KG1 (cell line): ENCODE results near the gene RBM39.

Source experiments
- DNase-seq: peaks from one replicate; lab custom pipeline; 2025; lab: John Stamatoyannopoulos, UW

The RBM39 gene

DNA sequence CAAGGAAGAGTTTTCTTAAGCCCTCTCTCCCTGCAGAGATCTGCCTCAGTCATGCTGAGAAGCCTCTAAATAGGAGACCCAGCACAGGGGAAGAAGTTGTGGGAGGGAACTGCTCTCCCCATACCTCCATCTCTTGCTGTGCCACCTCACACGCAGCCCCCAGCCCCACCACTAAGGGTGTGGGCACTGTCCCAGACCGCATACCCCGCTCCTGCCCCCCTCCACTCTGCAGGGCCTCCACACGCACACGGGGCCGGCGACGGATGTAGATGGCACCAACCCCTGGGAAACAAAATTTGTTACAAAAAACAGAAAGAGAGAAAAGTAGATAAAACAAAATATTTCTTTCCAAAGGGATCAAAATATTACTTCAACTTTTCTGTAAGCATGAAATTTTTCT, 67.1 kb downstream of the RBM39 start:
- DNase-seq = no peak

DNA sequence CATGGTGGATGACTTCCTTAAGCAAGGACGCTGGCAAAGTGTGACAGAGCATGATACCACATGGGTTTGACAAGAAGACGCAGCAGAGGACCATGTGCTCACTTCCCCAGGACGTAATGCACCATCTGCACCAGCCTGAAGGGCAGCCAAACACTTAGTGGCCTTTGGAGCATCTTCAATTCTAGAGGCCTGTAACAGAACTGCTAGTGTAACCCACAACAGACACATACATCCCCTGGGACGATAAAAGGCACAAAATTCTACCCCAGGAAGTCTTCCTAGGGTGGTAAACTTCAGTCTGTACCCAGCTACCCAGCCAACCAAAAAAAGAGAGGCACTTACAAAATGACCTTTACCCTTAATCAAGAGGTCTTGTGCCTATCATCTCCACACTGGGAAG, 68.2 kb downstream of the RBM39 start:
- no peak for DNase-seq

DNA sequence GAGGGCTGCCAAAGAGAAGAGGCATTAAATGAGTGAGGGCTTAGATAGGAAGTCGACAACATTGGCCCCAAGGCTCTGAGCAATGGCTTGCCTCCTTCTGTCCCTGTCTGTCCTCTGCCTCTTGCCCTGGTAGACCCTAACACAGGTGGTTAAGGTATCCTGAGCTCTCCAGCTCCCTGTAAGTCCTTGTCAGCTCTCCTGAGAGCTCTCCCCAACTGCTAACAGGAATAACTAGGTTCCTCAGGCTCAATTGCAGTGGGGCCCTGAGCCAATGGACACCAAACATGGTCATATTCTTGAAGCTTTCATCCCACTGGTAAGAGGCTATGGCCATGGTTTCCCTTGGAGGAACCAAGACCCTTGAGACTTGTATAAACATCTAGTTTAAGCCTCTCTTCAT, 72.4 kb downstream of the RBM39 start:
- DNase-seq = no peak

- DNase-seq = no peak
Measured at GRCh38 chr20:35669221-35669620, 72.8 kb downstream of the RBM39 start.

DNA sequence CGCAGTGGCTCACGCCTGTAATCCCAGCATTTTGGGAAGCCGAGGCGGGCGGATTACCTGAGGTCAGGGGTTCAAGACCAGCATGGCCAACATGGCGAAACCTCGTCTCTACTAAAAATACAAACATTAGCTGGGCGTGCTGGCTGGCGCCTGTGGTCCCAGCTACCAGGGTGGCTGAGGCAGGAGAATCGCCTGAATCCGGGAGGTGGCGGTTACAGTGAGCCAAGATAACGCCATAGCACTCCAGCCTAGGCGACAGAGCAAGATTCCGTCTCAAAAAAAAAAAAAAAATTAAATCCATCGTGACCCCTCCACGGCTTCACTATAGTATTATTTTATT, 76.1 kb downstream of the RBM39 start:
- DNase-seq = no peak

DNA sequence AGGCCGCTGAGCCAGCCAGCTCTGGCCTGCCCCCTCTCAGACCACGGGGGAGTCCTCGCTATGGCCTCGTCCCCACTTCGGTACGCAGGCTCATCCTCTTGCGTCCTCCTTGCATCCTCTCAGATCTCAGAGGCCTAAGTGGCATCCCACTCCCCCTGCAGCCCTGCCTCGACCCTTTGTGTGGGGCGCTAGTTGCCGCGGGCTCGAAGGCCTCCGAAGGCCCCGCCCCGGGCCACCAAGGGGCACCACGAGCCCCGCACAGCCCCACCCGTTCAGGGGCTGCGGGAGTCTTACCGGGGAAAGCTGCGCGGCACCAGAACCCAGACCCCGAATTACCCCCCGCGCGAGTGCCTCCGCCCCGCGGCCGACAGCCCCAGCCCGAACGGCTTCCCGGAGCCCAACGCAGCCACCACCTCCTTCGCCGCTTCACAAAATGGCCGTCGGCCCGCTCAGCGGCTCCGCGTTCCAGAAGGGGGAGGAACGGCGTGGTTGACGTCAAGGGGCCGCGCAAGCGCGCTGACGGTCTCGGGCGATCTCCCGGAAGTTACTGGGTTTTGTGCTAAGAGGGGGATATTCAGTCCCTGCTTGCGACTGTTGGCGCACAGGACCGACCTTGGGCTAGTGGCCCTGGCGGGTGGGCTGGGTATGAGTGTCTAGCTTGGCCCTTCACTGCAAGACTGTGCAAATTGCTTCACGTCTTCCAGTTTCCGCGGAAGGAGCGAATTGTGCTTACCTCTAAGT, 77.4 kb downstream of the RBM39 start, which contains the start of the genes CPNE1 and RBM12:
TSS of gene CPNE1 (minus strand) at position 435 of the 741 bp plus-strand sequence. CDS start 31,977 bp downstream, outside the sequence.
TSS of gene RBM12 (minus strand) at position 435 of the 741 bp plus-strand sequence. CDS start 9,578 bp downstream, outside the sequence.
- peak; percentile 81 for DNase-seq

DNA sequence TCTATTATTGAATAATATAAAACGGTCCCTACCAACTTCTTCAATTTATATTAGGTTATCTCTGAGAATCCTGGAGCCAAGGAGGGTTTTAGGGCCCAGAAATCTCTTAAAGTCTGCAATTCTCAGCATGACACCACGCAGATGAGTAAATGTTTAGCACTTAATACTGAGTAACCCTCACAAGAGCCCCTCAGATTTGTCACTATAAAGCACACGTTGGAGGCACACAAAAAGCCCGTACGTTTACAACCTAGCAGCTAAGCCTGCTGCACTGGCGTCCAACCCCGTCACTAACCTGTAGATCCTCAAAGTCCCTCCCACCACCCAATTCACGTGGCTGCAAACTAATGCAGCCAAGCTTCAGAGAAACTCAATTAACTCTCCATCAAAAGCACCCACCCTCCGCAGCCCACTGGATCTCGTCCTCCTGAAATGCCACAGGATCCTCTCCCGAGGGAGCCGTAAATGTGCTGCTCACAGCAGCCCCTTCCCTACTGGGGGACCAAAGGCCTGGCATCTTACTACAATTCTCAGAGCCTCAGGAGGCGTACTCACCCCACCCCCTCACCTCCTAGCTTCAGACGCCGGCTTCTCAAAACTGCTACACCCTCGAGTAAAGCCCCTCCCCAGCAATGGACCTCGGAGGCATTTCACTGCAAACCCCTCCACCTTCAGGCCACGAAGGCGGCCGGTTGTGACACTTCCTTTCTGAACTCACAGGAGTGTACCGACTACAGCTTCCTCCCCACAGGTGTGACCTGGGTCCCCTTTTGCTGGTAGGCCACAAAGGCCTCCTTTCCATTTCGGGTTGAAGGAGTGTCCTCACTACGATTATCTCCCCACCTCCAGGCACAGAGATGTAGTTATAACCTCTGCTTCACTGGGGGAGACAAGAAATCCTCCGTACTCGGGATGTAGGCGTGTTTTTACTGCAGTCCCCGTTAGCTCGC, 78.3 kb downstream of the RBM39 start:
- no peak for DNase-seq

- no peak for DNase-seq
Measured at GRCh38 chr20:35662551-35662950, 79.5 kb downstream of the RBM39 start.

- no peak for DNase-seq
Measured at GRCh38 chr20:35661908-35662307, 80.2 kb downstream of the RBM39 start.

- DNase-seq = no peak
Measured at GRCh38 chr20:35661053-35661452, 81.0 kb downstream of the RBM39 start.

- no peak for DNase-seq
Measured at GRCh38 chr20:35660122-35660937, 81.7 kb downstream of the RBM39 start.

- DNase-seq = no peak
Measured at GRCh38 chr20:35657271-35657670, 84.8 kb downstream of the RBM39 start.

- no peak for DNase-seq
Measured at GRCh38 chr20:35654415-35654814, 87.6 kb downstream of the RBM39 start.

DNA sequence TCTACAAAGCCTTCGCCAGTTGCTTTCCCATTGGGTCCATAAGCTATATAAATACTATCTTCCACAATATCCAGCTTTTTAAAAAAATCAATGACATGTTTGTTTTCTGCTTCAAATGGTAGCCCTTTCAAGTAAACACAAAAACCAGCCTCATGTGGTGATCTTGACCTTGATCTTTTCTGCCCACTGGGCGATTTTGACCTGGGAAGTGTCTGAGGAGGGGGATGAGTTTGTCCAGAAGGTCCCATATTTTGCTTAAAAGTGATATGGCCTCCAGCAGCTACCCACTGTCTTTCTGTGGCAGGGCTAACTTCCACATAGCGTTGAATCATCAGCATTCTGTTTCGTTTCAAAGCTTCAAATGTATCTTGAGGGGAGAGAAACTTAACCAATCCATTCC, 88.2 kb downstream of the RBM39 start:
- DNase-seq = no peak
